Type B pancreatic cell (in vitro differentiated cells): ENCODE measurements around the gene PAFAH2. TPM values are rescaled to one million over a fixed set of nuclear protein-coding genes. Genes with fewer than 3 reads are reported as not detected.

Experiments
- DNase-seq: peaks from one replicate; pipeline ENCODE4 v3.0.0; 2021; ENCODE audit warnings: mixed read lengths; ENCODE audit not compliant: unreplicated experiment; ENCODE audit errors: extremely low spot score
- H3K27ac Mint-ChIP-seq: 2 replicates; pipeline ENCODE4 v1.8.0; 2021; ENCODE audit warnings: mild to moderate bottlenecking, mixed read lengths
- H3K27me3 Mint-ChIP-seq: 2 replicates; pipeline ENCODE4 v1.8.0; 2021; ENCODE audit warnings: mixed read lengths
- H3K36me3 Mint-ChIP-seq: 2 replicates; pipeline ENCODE4 v1.8.0; 2021; ENCODE audit warnings: mixed read lengths
- H3K4me1 Mint-ChIP-seq: one replicate; pipeline ENCODE4 v1.8.0; 2021; ENCODE audit warnings: mixed read lengths; ENCODE audit not compliant: unreplicated experiment
- H3K4me3 Mint-ChIP-seq: 2 replicates; pipeline ENCODE4 v1.8.0; 2021; ENCODE audit warnings: mild to moderate bottlenecking, mixed read lengths
- H3K9me3 Mint-ChIP-seq: 2 replicates; pipeline ENCODE4 v1.8.0; 2021; ENCODE audit warnings: mixed read lengths
- CTCF ChIP-seq: fragments of 200-600 bp; sonication (generic); conservative IDR thresholded peaks from 2 replicates; pipeline ENCODE4 v1.5.0; 2021; ENCODE audit warnings: antibody characterized with exemption, mild to moderate bottlenecking
- total RNA-seq: library from RNA; stranded (reverse); gene quantifications from 2 replicates; pipeline ENCODE4 v1.2.1, GENCODE V29; 2021; ENCODE audit warnings: low replicate concordance

Gene PAFAH2
- total RNA-seq, 1 donor from 2014 or later: 16.7 TPM

- DNase-seq: no peak
- no peak overlapping the region for H3K4me3 Mint-ChIP-seq
- H3K4me1 Mint-ChIP-seq: peaks cover 4% of the 10 kb centered on the region
- peak; percentile 29 for TF ChIP-seq CTCF
- H3K27me3 Mint-ChIP-seq: peaks cover 9% of the 10 kb centered on the region
- H3K9me3 Mint-ChIP-seq: no peaks in the 10 kb centered on the region
- H3K27ac Mint-ChIP-seq: no peak overlapping the region
- no peaks in the 10 kb centered on the region for H3K36me3 Mint-ChIP-seq
These were observed 32.1 kb upstream of the PAFAH2 start for GRCh38 chr1:26029864-26030481.

GRCh38 chr1:26029054-26029863, 31.4 kb upstream of the PAFAH2 start:
- peaks cover 7% of the 10 kb centered on the region for H3K27me3 Mint-ChIP-seq
- no peak for DNase-seq
- no peak overlapping the region for H3K27ac Mint-ChIP-seq
- TF ChIP-seq CTCF: no peak
- no peaks in the 10 kb centered on the region for H3K36me3 Mint-ChIP-seq
- H3K4me3 Mint-ChIP-seq: no peak overlapping the region
- no peaks in the 10 kb centered on the region for H3K9me3 Mint-ChIP-seq
- H3K4me1 Mint-ChIP-seq: peaks cover 9% of the 10 kb centered on the region

GRCh38 chr1:26028490-26028980, 30.7 kb upstream of the PAFAH2 start:
- peaks cover 9% of the 10 kb centered on the region for H3K4me1 Mint-ChIP-seq
- TF ChIP-seq CTCF: no peak
- H3K4me3 Mint-ChIP-seq: no peak overlapping the region
- no peaks in the 10 kb centered on the region for H3K9me3 Mint-ChIP-seq
- H3K36me3 Mint-ChIP-seq: no peaks in the 10 kb centered on the region
- no peak overlapping the region for H3K27ac Mint-ChIP-seq
- no peak for DNase-seq
- H3K27me3 Mint-ChIP-seq: peaks cover 7% of the 10 kb centered on the region

GRCh38 chr1:26027716-26028489, 30.0 kb upstream of the PAFAH2 start:
- Mint-ChIP-seq H3K27me3 (peaks cover 7% of the 10 kb centered on the region), H3K27ac (no peak overlapping the region), H3K4me1 (peaks cover 9% of the 10 kb centered on the region), H3K36me3 (no peaks in the 10 kb centered on the region), H3K9me3 (no peaks in the 10 kb centered on the region), H3K4me3 (no peak overlapping the region)
- no peak for DNase-seq
- no peak for TF ChIP-seq CTCF

- no peaks in the 10 kb centered on the region for H3K36me3 Mint-ChIP-seq
- no peak overlapping the region for H3K4me3 Mint-ChIP-seq
- TF ChIP-seq CTCF: no peak
- no peaks in the 10 kb centered on the region for H3K9me3 Mint-ChIP-seq
- peaks cover 15% of the 10 kb centered on the region for H3K4me1 Mint-ChIP-seq
- H3K27me3 Mint-ChIP-seq: no peaks in the 10 kb centered on the region
- H3K27ac Mint-ChIP-seq: no peak overlapping the region
- no peak for DNase-seq
These were observed 27.7 kb upstream of the PAFAH2 start for GRCh38 chr1:26025517-26025916.
